Fibroblast of lung (primary cell): Measurements from ENCODE around the gene TNIK. TPM values are rescaled to one million over a fixed set of nuclear protein-coding genes. Genes with fewer than 3 reads are reported as not detected.

Source experiments
- DNase-seq, 2 donors: peaks; one replicate each; pipeline versions ENCODE4 v3.0.0 to v3.0.0-alpha.2; 2010; ENCODE audit warnings: low read depth in 2 of 2
- H2AFZ ChIP-seq: 2 replicates; pipeline ENCODE4 v1.5.1; 2012; ENCODE audit warnings: low read length, control low read depth, inconsistent platforms
- H3K27ac ChIP-seq: 2 replicates; pipeline ENCODE4 v1.5.1; 2011; ENCODE audit warnings: low read length, control low read depth; ENCODE audit not compliant: insufficient read depth
- H3K27me3 ChIP-seq: 2 replicates; pipeline ENCODE4 v1.5.1; 2011; ENCODE audit warnings: mild to moderate bottlenecking, low read length; ENCODE audit not compliant: control insufficient read depth, insufficient read depth
- H3K36me3 ChIP-seq: 2 replicates; pipeline ENCODE4 v1.5.1; 2011; ENCODE audit warnings: low read length; ENCODE audit not compliant: control insufficient read depth, insufficient read depth
- H3K4me1 ChIP-seq: 2 replicates; pipeline ENCODE4 v1.5.1; 2011; ENCODE audit warnings: low read length; ENCODE audit not compliant: control insufficient read depth, insufficient read depth; ENCODE audit errors: extremely low read depth
- H3K4me2 ChIP-seq: 2 replicates; pipeline ENCODE4 v1.5.1; 2011; ENCODE audit warnings: low read length, control low read depth; ENCODE audit not compliant: insufficient read depth; ENCODE audit errors: extremely low read depth
- H3K4me3 ChIP-seq, 4 experiments: fragments of 200-600 bp in 1 of 4; sonication (generic) in 1 of 4; replicated peaks in 1 of 4; 2 replicates each; pipeline ENCODE4 v1.5.1; 2011 to 2016; ENCODE audit warnings: low read length in 4 of 4, low read depth in 3 of 4, mild to moderate bottlenecking in 3 of 4, control low read depth in 2 of 4, inconsistent platforms in 1 of 4, mixed read lengths in 1 of 4; ENCODE audit not compliant: insufficient read depth in 1 of 4; ENCODE audit errors: control extremely low read depth in 1 of 4
- H3K79me2 ChIP-seq: 2 replicates; pipeline ENCODE4 v1.5.1; 2012; ENCODE audit warnings: mild to moderate bottlenecking, low read length, inconsistent platforms; ENCODE audit not compliant: control insufficient read depth, insufficient read depth
- H3K9ac ChIP-seq: 2 replicates; pipeline ENCODE4 v1.5.1; 2011; ENCODE audit warnings: mild to moderate bottlenecking, low read length, control low read depth; ENCODE audit not compliant: insufficient read depth
- H3K9me3 ChIP-seq: 2 replicates; pipeline ENCODE4 v1.5.1; 2012; ENCODE audit warnings: low read depth, low read length; ENCODE audit not compliant: control insufficient read depth, insufficient read depth
- H4K20me1 ChIP-seq: 2 replicates; pipeline ENCODE4 v1.5.1; 2011; ENCODE audit warnings: low read length; ENCODE audit not compliant: control insufficient read depth, insufficient read depth; ENCODE audit errors: extremely low read depth
- EZH2 ChIP-seq: IDR thresholded peaks from 2 replicates; pipeline ENCODE4 v1.5.1; 2012; ENCODE audit warnings: low read length, control low read depth, mild to moderate bottlenecking; ENCODE audit errors: missing control alignments
- polyA plus RNA-seq, 2 donors: library from polyadenylated mRNA; depleted of rRNA in 1 of 2; stranded (reverse) in 1 of 2; unstranded in 1 of 2; fragments of >200 nt; gene quantifications; 2 replicates each; pipeline ENCODE4 v1.2.1, GENCODE V29; 2011 to 2012; ENCODE audit warnings: missing spikeins in 1 of 2
- total RNA-seq: library from RNA; depleted of rRNA; stranded (reverse); fragments of >200 nt; gene quantifications from 2 replicates; pipeline ENCODE4 v1.2.1, GENCODE V29; 2014
- TF ChIP-seq, protein P1 (sequence below), 2 donors: IDR thresholded peaks in 1 of 2; conservative IDR thresholded peaks in 1 of 2; 1 replicate in 1 of 2; 2 replicates in 1 of 2; pipeline ENCODE4 v1.5.1; 2011 to 2012; ENCODE audit warnings: low read length in 2 of 2, control low read depth in 1 of 2, inconsistent platforms in 1 of 2, low read depth in 1 of 2, mild to moderate bottlenecking in 1 of 2

The TNIK gene
- total and polyA plus RNA-seq, 2 donors (not counting 1 experiment from before 2014, with no cell fraction given): 13.8 to 39.3 TPM

DNA sequence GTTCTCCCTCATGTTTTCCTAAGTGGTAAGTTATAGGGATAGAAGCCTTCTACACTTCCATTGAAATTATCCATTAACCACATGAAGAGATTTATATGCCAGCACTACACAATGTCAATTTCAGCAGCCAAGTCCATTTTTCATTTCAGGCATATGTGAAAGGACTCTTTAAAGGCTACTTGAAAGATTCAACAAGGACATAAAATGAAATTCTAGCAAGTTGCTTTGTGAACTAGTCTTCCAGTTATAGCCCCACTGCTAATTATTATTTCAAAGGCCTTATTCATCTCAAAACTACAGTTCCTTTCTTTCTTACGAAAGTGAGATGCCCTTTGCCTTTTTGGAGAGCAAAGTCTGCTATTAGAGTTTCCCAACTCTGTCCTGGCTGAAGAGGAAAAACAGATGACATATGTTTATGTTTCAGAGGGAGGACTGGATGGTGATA, 367.7 kb downstream of the TNIK start:
- Histone ChIP-seq H3K79me2 (no peaks in the 10 kb centered on the region), H3K27me3 (no peaks in the 10 kb centered on the region), H3K4me1 (peaks cover 14% of the 10 kb centered on the region), H3K36me3 (no peaks in the 10 kb centered on the region), H3K4me3 (no peak overlapping the region), H3K9ac (no peak overlapping the region), H3K27ac (no peak overlapping the region), H2AFZ (no peak overlapping the region), H3K9me3 (no peaks in the 10 kb centered on the region), H4K20me1 (no peaks in the 10 kb centered on the region), H3K4me2 (no peak overlapping the region)
- peak; percentile 16 to 83 for DNase-seq
- TF ChIP-seq, protein P1, sequence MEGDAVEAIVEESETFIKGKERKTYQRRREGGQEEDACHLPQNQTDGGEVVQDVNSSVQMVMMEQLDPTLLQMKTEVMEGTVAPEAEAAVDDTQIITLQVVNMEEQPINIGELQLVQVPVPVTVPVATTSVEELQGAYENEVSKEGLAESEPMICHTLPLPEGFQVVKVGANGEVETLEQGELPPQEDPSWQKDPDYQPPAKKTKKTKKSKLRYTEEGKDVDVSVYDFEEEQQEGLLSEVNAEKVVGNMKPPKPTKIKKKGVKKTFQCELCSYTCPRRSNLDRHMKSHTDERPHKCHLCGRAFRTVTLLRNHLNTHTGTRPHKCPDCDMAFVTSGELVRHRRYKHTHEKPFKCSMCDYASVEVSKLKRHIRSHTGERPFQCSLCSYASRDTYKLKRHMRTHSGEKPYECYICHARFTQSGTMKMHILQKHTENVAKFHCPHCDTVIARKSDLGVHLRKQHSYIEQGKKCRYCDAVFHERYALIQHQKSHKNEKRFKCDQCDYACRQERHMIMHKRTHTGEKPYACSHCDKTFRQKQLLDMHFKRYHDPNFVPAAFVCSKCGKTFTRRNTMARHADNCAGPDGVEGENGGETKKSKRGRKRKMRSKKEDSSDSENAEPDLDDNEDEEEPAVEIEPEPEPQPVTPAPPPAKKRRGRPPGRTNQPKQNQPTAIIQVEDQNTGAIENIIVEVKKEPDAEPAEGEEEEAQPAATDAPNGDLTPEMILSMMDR (conservative IDR thresholded peaks at IDR 0.05 in 1 of 2, IDR thresholded peaks at IDR 0.05 in 1 of 2; ENCODE audit: low read depth in 1 of 2, low read length in 2 of 2): no peak
- no peak for TF ChIP-seq EZH2

DNA sequence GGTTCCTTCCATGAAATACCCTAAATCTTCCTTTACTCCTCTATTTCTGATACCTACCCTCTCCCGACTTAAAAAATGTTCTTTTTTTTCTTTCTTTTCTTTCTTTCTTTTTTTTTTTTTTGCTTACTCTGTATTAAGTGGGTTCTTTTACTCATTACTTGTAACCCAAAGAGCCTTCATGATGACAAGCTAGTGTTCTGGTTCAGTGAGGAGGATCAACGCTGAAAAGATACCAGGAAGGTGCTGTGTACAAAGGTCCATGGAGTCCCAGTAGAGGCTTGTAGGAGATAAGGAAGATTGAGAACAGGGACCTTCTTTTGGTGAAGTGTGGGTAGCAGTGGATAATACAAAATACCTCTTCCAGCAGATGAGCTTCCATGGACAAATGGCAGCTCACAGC, 369.9 kb downstream of the TNIK start:
- Histone ChIP-seq H2AFZ (no peak overlapping the region), H3K27ac (no peak overlapping the region), H3K4me1 (peaks cover 14% of the 10 kb centered on the region), H3K27me3 (no peaks in the 10 kb centered on the region), H3K9ac (no peak overlapping the region), H4K20me1 (no peaks in the 10 kb centered on the region), H3K4me2 (no peak overlapping the region), H3K4me3 (no peak overlapping the region), H3K79me2 (no peaks in the 10 kb centered on the region), H3K9me3 (no peaks in the 10 kb centered on the region), H3K36me3 (peaks cover 3% of the 10 kb centered on the region)
- TF ChIP-seq, protein P1 (conservative IDR thresholded peaks at IDR 0.05 in 1 of 2, IDR thresholded peaks at IDR 0.05 in 1 of 2; ENCODE audit: low read depth in 1 of 2, low read length in 2 of 2): no peak
- TF ChIP-seq EZH2: no peak
- DNase-seq: no peak

DNA sequence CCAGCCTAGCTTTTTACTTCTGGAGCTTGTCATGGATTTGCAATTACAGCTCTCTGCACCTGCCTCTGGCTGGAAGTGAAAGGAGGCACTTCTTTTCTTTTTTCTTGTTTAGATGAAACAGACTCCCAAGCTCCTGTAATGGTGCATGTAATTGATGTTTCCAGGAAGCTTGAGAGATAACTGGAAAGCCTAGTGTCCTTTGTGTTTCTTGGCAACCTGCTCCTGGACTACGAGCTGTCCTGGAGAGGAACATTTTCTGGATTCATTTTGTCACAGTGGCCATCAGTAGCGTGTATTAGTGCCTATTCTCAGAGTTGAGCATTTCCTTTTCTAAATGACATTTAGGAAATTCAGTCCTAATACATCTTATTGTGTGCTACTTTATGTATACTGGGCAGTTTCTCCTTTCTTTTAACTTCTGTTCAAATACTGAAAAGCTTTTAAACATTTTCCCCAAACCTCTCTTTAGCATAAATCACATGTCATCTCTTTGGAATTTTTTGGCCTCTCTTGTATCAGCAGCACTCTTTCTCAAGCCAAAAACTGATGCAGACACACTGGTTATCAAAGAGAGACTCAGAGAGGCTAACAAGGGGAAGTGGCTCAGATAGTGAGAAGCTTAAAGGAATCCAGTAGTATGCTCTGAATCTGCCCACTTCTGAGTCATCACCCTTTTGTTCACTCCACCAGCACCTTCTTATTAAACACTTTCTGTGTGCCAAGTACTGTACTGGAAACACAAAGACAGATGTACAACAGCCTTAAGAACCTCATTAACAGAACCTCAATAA, 371.0 kb downstream of the TNIK start:
- Histone ChIP-seq H3K36me3 (peaks cover 3% of the 10 kb centered on the region), H3K4me1 (peaks cover 14% of the 10 kb centered on the region), H4K20me1 (no peaks in the 10 kb centered on the region), H3K9me3 (no peaks in the 10 kb centered on the region), H3K9ac (no peak overlapping the region), H3K27ac (peak overlapping the region; percentile 6), H3K4me3 (no peak overlapping the region), H3K79me2 (no peaks in the 10 kb centered on the region), H3K4me2 (peak overlapping the region; percentile 65), H3K27me3 (no peaks in the 10 kb centered on the region), H2AFZ (no peak overlapping the region)
- TF ChIP-seq, protein P1 (conservative IDR thresholded peaks at IDR 0.05 in 1 of 2, IDR thresholded peaks at IDR 0.05 in 1 of 2; ENCODE audit: low read depth in 1 of 2, low read length in 2 of 2): no peak
- no peak for TF ChIP-seq EZH2
- DNase-seq: peak; percentile 80 to 99
